ENCODE data around the gene KRT15.

Gene KRT15

DNA sequence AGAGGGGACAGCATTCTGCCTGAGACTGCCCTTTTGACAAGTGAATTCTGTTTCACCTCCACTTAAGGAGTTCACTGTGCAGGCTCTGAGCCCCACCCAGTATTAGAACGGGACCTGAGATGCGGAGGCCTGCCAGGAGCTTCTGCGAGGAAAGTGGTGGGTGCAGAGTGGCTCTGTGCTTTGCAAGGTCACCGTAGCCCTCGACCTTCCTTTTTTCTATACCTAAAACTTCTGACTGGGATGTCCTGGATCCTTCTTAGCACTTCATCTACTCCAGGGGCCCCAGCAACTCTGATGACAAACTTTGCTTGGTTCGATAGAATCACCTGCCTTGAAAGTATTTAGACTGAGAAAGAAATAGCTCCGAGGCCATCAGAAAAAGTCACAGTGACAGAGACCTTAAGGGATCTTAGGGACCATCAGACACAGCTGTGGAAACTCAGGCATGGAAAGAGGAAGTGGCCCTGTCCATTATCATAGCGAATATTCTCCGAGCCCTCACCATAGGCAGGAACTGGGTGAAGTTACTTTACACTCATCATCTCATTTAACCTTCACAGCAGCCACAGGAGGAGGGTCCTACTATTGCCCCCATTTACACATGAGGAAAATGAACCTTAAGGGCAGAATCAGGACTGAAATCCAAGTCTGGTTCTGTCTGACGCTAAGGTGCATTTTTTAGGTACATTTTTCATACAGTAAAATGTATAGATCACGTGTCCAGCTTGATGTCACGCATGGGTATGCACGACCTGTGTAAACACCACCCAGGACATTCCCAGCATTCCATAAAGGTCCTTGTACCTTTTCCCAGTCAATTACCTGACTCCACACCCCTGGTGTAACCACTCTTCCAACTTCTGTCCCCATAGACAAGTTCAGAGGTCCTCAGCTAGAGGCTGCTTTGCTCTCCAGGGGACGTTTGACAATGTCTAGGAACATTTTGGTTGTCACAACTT is 12.6 kb downstream of the KRT15 start:
- DNase-seq (ENCODE audit: extremely low read depth in 1 of 2, low read depth in 1 of 2), result no peak

DNA sequence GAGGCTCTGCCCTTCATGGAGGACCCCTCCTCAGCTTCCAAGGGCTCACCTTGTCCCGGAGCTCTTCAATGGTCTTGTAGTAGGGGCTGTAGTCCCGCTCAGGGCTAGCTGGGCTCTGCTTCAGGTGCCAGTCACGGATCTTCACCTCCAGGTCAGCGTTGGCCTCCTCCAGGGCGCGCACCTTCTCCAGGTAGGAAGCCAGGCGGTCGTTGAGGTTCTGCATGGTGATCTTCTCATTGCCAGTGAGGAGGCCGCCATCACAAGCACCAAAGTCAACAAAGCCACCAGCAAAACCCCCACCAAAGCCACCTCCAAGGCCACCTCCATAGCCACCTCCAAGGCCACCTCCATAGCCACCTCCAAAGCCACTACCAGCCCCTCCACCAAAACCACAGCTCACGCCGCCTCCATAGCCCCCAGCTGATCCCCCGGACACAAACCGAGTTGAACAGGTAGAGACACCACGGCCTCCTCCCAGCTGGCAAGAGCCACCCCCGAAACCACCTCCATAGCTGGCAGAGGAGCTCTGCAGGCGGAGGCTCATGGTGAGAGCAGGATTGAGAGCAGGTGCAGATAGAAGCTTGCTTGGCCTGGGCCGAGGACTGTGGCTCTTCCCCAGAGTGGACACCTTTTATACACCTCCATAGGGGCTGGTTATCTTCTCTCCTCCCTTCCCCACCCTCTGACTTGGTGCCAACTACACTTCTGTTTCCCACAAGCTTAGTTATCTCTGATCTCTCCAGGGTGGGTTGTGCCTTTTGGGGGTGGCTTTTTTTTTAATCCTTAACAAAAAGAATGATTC is 13.5 kb downstream of the KRT15 start, which contains the start of gene KRT13:
TSS of gene KRT13 (minus strand) at position 606 of the 802 bp plus-strand sequence. CDS start at position 544, 62 bp downstream.
- no peak for DNase-seq (ENCODE audit: extremely low read depth in 1 of 2, low read depth in 1 of 2)

DNA sequence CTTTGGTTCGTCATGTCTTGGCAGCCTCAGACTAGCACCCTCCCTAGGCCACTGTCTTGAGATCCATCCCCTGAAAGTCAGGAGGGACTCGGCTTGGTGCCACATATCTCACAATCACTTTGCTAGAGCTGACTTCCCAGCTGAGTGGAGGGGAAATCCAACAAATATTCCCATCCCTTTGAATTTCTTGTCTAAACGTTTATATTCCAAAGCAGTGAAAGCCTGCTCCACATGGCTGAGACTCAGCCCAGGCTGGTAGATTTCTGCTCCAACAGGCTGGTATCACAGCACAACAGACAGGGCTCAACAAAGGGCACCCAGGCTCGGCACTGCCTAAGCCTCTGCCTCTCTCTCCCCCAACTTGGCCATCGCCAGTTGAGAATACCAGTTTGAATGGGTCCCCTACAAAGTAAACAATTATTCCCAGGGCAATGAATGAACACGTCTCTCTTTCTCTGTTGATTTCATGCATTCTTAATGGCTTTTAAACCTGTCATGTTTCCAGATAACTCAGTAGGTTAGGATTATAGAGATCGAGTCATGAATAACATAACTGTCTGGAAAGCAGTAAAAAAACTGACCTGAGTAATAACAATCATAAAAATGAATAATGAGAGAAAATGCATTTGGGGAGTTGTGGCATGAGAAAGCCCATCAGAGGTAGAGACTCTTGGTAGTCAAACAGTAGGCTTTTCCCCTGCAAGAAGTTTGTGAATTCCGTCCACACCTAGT is 14.3 kb downstream of the KRT15 start:
- no peak for DNase-seq (ENCODE audit: extremely low read depth in 1 of 2, low read depth in 1 of 2)

DNA sequence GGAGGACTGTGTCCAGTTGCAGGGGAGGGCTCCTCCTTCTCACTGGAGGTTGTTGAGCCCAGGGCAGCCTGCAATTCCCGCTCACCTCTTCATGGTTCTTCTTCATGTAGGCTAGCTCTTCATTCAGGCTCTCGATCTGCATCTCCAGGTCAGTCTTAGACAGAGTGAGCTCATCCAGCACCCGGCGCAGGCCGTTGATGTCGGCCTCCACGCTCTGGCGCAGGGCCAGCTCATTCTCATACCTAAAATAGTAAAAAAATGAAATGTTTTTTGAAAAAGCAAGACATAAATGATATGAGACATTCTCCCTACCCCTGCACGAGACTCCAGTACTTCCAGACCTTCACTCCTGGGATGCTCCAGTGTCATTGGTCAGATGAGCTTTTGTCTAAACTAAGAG is 15.5 kb downstream of the KRT15 start:
- no peak for DNase-seq (ENCODE audit: extremely low read depth in 1 of 2, low read depth in 1 of 2)

DNA sequence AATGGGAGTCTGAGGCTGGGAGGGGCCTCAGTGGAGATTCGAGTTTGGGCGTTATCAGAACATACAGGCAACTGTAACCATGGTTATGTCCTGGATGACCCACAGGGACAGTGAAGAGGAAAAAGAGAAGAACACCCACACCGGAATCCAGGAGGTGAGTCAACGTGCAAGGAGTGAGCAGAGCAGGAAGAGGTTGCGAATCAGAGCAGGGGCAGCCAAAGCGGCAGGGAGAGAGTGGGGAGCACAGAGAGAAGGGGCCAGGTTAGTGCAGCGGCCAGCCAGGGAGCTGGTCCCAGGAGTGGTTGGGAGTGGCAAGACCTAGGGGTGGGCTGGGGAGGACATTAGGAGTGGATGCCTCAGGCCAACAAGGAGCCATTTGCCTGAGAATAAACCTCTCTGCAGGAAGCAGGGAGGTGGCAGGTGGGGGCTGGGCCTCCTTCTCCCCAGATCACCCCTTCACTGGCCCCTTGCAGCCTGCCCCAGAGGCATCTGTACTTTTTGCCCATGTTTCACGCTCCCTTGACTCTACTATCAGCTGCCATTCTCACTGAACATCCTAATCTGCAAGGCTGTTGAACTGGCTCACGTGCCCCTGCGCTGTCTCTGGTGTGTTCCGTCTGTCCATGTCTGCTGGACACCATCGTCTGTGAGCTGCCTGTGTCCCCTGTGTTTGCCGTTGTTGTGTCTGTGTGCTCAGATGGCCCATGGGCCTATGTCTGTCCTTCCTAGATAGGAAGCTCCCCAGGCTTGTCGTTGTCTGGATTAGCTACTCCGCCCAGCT is 18.4 kb downstream of the KRT15 start:
- DNase-seq (ENCODE audit: extremely low read depth in 1 of 2, low read depth in 1 of 2), result no peak

DNA sequence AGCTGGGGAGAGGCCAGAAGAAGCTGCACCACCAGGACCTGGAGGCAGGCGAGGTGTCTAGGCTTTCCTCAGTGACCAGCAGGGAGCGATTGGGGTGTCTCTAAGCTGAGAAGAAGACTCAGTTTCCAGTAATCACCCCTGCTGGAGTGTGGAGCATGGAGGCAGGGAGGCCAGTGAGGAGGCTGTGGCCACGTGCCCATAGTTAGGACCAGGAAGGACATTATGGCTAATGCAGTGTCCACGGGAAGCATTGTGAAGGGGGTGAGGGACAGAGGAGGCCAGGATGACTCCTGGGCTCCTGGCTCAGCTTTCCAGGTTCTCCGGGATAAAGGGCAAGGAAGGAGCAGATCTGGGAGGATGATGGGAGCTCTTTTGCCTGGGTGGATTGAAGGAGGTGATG is 19.0 kb downstream of the KRT15 start:
- DNase-seq (ENCODE audit: extremely low read depth in 1 of 2, low read depth in 1 of 2), result no peak

DNA sequence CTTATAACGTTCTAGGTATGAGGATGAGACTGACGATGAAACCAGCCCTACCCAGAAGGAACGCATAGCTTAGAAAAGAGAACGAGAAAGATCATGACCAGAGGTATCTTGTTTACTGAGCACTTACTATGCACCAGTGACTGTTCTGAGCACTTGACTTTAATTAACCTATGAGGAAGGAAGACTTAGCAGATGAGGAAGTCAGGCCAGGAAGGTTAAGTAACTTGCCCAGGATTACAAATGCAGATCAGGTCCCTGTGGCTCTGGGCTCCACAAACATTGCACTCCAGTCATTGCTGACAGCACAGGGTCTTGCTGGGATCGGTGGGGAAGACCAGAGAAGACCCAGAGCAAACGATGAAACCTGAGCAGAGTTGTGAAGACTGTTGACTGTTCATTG is 20.4 kb downstream of the KRT15 start:
- DNase-seq (ENCODE audit: extremely low read depth in 1 of 2, low read depth in 1 of 2), result no peak

DNA sequence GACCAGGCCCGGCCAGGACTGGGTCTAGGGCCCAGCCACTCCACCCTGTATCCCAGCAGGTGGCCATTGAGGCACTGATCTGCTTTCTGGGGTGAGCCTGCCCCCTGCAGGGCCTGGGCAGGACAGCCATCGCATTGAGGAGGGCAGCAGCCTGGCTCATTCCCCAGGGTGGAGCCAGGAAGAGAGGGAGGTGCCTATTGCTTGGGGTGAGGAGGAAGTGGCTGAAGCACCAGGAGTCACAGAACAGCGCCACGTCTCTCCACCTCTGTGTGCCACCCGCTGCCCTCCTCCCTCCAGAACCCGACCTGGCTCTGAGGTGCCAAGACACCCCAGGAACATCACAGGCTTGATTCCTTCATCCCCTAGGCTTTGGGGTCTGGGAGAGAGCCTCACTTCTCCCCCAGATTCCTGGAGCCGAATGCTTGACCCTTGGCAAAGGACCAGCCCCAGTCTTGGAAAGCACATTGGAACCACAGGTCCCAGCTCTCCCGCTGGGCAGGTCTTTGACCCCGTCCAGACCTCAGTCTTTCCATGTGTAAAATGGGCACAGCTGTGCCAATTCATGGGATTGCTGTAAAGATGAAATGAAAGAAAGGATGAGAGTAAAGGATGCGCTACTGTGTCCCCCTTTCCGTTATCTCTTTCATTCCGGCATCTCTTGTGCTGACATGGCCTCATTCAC is 21.7 kb downstream of the KRT15 start:
- peak; percentile 5 to 14 for DNase-seq (ENCODE audit: extremely low read depth in 1 of 2, low read depth in 1 of 2)

DNA sequence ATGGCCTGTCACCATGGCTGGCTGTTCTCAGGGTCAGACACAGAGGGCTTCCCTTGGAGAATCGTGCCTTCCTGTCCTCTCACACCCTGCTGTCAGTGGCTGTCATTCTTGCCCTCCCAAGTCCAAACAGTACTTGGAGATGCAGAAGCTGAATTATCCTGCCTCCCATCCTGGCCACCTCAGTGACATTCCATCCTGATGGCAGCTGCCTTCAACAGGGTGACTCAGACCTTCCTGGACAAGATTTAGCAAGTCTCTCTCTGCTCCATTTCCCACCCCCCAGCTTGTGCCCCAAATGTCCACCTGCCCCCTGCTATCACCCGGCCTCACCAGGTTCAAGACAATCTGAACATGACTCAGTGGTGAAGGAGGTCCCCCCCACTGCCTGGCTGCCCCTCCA is 24.2 kb downstream of the KRT15 start:
- DNase-seq (ENCODE audit: extremely low read depth in 1 of 2, low read depth in 1 of 2), result no peak

DNA sequence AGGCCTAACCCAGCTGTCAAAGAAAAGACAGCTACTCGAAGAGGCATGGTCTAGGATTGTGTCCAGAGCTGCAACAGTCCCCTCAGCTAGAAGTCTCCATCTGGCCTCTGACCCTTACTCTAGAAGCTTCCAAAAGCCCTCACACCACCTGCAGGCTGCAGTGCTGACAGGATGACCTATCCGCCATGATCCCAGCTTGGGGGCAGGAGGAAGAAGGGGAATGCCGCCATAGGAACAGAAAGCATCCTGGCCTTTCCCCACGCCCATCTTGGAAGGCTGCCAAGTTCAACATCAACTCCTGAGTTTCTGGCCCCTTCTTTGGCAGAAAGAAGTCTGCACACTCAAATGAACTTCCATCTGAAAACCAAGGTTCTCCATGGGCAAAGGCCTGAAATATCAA is 25.9 kb downstream of the KRT15 start:
- DNase-seq (ENCODE audit: extremely low read depth in 1 of 2, low read depth in 1 of 2), result no peak

DNA sequence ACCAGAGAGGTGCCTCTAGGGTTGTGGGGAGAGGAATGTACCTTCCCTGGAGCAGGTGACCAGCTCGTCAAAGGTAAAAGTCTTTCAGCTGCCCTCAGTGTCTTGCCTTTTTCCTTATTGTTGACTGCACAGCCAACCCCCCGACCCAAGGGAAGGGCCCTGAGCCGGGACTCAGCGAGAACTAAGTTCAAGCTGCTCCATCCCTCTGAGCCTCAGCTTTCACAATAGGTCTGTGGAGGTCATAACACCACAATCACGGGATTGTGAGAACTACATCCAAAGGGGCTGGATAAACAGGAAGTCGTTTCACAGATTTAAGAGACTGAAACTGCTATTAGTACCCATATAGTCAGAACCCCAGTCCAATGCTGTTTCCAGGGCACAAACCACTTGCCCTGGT is 26.3 kb downstream of the KRT15 start:
- no peak for DNase-seq (ENCODE audit: extremely low read depth in 1 of 2, low read depth in 1 of 2)

DNA sequence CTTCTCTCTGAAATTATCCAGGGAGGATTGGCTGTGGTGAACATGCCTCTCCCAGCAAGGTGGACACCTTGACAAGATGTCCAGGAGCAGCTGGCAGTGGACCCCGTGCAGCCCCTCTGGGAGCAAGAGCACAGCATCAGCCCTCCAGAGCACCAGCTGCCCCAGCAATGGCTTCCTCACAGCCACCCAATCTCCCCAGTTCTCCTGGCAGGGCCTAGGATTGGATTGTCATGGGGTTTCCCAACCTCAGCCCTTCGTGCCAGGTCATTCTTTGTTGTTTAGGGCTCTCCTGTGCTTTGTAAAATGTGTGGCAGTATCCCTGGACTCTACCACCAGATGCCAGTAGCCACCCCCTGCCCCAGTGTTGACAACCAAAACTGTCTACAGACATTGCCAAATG is 27.2 kb downstream of the KRT15 start:
- DNase-seq (ENCODE audit: extremely low read depth in 1 of 2, low read depth in 1 of 2), result no peak

DNA sequence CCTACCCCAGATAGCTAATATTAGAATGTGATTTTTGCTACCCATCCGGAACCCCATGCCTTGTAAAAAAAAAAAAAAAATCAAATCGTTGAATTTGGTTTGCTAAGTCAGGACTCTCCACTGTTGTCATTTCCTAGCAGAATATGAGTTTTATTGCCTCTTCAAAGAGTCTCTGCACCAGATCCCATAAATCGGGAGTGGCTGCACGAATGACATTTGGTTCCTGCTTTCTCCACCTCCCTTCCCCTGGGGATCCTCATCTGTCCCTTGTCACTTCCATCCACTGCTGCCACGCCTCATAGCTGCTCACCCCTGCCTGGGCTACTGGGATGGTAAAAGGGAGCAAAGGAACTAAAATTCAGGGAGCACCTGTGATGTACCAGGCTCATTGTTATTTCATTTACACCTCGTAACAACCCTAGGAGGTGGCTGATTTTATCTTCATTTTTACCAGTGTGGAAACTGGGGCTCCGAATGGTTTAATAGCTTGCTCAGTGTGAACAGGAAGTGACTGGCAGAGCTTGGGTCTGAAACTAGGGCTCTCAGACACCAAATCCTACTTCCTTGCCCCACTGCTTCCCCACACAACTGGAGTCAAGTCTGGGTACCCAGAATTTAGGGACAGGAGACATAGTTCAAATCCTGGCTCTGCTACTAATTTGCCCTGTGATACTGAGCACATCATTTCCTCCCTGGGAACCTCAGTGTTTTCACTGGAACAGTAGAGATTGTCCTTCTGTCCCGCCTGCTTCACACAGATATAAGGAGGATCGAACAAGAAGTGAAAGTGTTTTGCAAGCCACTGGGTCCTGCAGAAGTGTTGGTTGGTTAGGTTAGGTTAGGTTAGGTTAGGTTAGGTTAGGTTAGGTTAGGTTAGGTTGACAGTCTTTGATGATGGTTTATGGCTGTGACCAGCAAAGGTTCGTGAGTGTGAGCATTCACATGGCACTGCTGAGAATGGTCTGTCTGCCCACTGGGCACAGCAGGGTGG is 28.4 kb downstream of the KRT15 start:
- DNase-seq (ENCODE audit: extremely low read depth in 1 of 2, low read depth in 1 of 2), result no peak

DNA sequence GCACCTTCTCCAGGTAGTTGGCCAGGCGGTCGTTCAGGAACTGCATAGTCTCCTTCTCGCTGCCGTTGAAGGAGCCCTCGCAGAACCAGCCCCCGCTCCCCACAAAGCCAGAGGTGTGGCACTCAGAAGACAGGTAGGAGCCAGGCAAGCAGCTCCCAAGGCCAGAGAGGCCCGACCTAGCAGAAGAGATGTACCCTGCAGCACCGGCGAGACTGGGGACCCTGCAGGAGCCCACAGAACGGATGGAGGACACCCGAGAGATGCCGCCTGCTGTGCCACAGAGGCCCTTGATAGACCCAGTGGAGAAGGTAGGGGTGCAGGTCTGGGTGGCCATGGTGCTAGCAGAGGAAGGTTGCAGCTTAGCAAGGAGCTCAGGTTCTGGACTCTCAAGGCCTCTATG is 29.2 kb downstream of the KRT15 start, which contains the start of gene KRT36:
TSS of gene KRT36 (minus strand) at position 380 of the 400 bp plus-strand sequence. CDS start at position 334, 46 bp downstream.
- DNase-seq (ENCODE audit: extremely low read depth in 1 of 2, low read depth in 1 of 2), result no peak

DNA sequence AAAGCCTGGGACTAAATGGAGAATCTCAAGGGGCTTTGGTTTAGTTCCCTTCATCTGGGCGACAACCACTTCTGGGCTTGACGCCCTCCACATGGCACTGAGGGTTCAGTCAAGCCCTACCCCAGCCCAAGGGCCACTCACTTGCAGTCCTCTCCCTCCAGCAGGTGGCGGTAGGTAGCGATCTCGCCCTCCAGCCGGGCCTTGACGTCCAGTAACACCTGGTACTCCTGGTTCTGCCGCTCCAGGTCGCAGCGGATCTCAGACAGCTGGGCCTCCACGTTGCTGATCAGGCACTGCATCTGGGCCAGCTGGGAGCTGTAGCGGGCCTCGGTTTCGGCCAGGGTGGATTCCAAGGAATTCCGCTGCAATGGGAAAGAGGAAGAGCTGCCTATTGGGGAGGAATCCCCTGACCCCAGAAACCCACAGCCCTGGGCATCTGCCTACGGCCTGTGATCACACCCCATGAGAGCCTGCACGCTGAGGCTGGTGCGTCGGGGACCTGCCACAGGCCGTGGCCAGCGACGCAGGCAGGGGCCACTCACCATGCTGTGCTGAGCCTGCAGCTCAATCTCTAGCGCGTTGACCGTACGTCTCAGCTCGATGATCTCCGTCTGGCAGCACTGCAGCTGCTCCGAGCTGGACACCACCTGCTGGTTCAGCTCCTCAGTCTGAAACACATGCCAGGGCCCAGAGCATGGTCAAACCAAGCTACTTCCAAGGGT is 31.7 kb downstream of the KRT15 start:
- DNase-seq (ENCODE audit: extremely low read depth in 1 of 2, low read depth in 1 of 2), result no peak

DNA sequence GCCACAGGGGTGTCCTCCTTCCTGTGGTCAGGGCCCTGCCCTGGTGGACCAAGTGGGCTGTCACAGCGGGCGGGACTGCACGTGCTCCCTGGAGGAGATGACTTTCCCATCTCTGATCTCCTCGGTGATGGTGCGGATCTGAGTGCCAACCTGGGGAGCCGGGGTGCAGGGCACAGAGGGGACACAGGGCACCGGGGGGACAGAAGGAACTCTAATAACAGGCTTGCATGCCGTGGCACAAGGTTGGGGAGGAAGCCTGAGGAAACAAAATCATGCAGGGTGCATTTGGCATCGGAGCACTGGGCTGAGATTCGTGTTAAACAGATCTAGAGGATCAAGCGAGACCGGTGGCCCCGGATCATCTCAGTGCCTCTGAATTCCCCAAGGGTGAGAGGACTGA is 32.4 kb downstream of the KRT15 start:
- DNase-seq (ENCODE audit: extremely low read depth in 1 of 2, low read depth in 1 of 2), result no peak

DNA sequence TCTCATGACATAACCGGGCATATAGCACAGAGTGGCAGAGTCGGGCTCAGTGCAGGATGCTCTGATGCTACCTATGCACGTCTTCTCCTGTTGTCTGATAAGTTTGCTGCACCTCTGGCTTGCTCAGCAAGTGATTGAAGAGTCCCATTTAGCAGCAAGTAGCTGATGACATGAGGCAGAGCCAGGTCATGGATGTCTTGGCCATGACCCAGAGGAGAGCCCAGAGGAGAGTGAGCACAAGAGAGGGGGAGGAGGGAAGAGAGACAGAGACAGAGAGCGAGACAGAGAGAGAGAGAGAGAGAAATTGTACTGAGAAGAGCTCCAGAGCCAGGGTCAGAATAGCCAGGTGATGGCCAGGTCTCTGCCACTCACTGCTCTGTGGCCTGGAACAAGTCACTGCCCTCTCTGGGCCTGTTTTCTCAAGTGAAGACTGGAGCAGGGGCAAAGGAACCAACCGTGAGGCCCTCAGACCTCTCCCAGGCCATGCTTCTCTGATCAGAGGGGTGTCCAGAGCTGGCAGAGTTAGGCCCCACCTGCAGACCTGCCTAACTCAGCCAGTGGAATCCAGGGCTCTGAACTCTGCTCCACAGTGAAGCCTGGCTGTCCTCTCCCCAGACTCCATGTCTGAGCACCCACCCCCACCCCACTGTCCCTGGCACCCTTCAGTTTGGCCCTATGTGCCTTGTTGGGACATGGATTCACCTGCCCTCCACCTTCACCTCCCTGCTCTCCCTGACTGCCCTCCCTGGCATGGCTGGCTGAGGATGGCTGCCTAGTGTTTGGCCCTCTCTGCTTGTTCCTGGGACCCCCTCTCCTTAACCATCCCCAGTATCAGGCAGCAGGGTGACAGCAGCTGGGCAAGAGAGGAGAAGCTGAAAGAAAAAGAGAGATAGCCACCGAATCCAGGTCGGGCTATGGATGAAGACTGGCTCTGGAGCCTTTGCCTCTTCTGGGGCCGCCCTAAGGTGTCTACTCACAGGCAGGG is 33.5 kb downstream of the KRT15 start:
- DNase-seq (ENCODE audit: extremely low read depth in 1 of 2, low read depth in 1 of 2), result no peak
